ENCODE results near the gene UBE2A. TPM values are rescaled to one million over a fixed set of nuclear protein-coding genes. Genes with fewer than 3 reads are reported as not detected.

The UBE2A gene
- total RNA-seq (2022; extraction: Qiagen RNA extraction; ENCODE audit: low read depth): 131 to 143 TPM (median 135 TPM) in 5 replicates

GRCh38 chrX:119574394-119575266 lies at the start of gene UBE2A:
Gene UBE2A, plus strand, starts transcription at chrX:119574563. Its CDS starts 149 bp downstream, at chrX:119574712.

DNA sequence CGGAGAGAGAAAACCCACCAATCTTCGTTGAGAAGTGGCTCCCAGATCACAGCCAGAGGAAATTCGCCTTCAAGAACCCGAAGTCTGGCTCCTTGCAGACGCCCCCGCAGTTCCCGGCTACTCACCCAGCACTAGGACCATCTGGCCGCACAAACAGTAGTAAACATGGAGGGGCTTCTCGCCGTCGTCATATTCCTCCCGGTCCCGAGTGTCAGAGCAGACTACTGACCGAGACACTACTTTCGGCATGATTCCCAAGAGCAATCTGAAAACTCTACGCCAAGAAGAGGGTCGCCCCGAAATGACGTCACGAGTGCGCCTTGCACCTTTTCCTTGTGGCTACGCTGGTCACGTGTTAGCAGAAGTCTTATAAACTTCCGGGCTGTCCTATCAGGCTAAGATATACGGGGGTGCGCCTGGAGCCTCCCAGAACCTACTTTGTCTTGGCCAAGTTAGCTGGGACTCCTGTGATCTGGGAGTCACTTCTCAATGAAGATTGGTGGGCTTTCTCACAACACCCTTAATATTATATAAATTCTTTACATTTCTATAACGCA lies 9.2 kb upstream of the UBE2A start, which contains the start of gene STEEP1:
Gene STEEP1 (minus strand): TSS at position 303 of the 557 bp plus-strand sequence. CDS start 54 bp downstream, at position 249.

GRCh38 chrX:119606280-119607017 lies 32.1 kb downstream of the UBE2A start, which contains the start of gene NKRF:
Gene NKRF, minus strand, starts transcription at chrX:119606424.

Other genes starting within 250 kb of the UBE2A start
- gene SLC25A43, start 175.2 kb upstream of the UBE2A start, total RNA-seq (2022; extraction: Qiagen RNA extraction; ENCODE audit: low read depth): 27.0 to 33.2 TPM (median 30.6 TPM) in 5 replicates
- gene SLC25A5, start 106.1 kb upstream of the UBE2A start, total RNA-seq (2022; extraction: Qiagen RNA extraction; ENCODE audit: low read depth): 690 to 777 TPM (median 741 TPM) in 5 replicates
- 29.9 to 37.2 TPM (median 30.9 TPM) in 5 replicates for gene STEEP1, start 9.2 kb upstream of the UBE2A start, total RNA-seq (2022; extraction: Qiagen RNA extraction; ENCODE audit: low read depth)
- 17.4 to 19.7 TPM (median 18.0 TPM) in 5 replicates for gene NKRF, start 31.9 kb downstream of the UBE2A start, total RNA-seq (2022; extraction: Qiagen RNA extraction; ENCODE audit: low read depth)
- gene SEPTIN6, start 118.6 kb downstream of the UBE2A start, total RNA-seq (2022; extraction: Qiagen RNA extraction; ENCODE audit: low read depth): 10.3 to 11.4 TPM (median 10.5 TPM) in 5 replicates
- 0.09 to 0.14 TPM (median 0.13 TPM) in 4 of 5 replicates, not detected in the other for gene SOWAHD, start 184.0 kb downstream of the UBE2A start, total RNA-seq (2022; extraction: Qiagen RNA extraction; ENCODE audit: low read depth)
- 3,557 to 4,920 TPM (median 3,675 TPM) in 5 replicates for gene RPL39, start 217.1 kb downstream of the UBE2A start, total RNA-seq (2022; extraction: Qiagen RNA extraction; ENCODE audit: low read depth)

All from A549 treated with CpdA at 1 μM for 4 hours (cell line).